Right ventricle myocardium superior (tissue), 1 donor: Measurements from ENCODE around the gene TCF12. TPM values are rescaled to one million over a fixed set of nuclear protein-coding genes. Genes with fewer than 3 reads are reported as not detected.

ENCODE experiments used
- ATAC-seq: fragments of 200-7000 bp; cut with Tn5 transposase; one replicate; pipeline ENCODE4 v1.9.1; 2020; ENCODE audit warnings: mild to moderate bottlenecking; ENCODE audit not compliant: poor library complexity
- DNase-seq: peaks from one replicate; pipeline ENCODE4 v3.0.0-alpha.2; 2020
- intact Hi-C: fragments of 100-400 bp; cut with DNase I; formaldehyde crosslinking; loops from one replicate; pipeline ENCODE4 v1.11.2; 2022
- total RNA-seq: library from RNA; stranded (reverse); fragmentation: NEBNext Ultra II Directional; extraction: Animal tissue kit (Norgen Biotek cat#: 25700); gene quantifications from one replicate; pipeline ENCODE4 v1.2.1, GENCODE V29; 2021
- donor health status: DM: no; HTN: yes; CAD: no; lungs with severe emphysema.

Gene TCF12
- total RNA-seq, 1 donor from 2014 or later, result 32.9 TPM

- intact Hi-C loops, result no loop called here
- no peak for ATAC-seq
- DNase-seq, result no peak
Measured at GRCh38 chr15:57278439-57278838, 360.0 kb downstream of the TCF12 start.

GRCh38 chr15:57280464-57280863 is 362.0 kb downstream of the TCF12 start:
- ATAC-seq, result no peak
- intact Hi-C loops, result no loop called here
- no peak for DNase-seq

GRCh38 chr15:57281321-57281720 is 362.9 kb downstream of the TCF12 start:
- ATAC-seq (no peak), DNase-seq (no peak)
- intact Hi-C loops, result no loop called here

- intact Hi-C loops, result no loop called here
- ATAC-seq (no peak), DNase-seq (no peak)
Measured at GRCh38 chr15:57282686-57283085, 364.2 kb downstream of the TCF12 start.

- DNase-seq (no peak), ATAC-seq (no peak)
- intact Hi-C loops, result no loop called here
Measured at GRCh38 chr15:57283774-57284503, 365.5 kb downstream of the TCF12 start.

- ATAC-seq (no peak), DNase-seq (no peak)
- intact Hi-C loops, result no loop called here
Measured at GRCh38 chr15:57284535-57284934, 366.1 kb downstream of the TCF12 start.

GRCh38 chr15:57285386-57285785 is 366.9 kb downstream of the TCF12 start:
- intact Hi-C loops, result no loop called here
- ATAC-seq (no peak), DNase-seq (no peak)

GRCh38 chr15:57286446-57287122 is 368.1 kb downstream of the TCF12 start:
- intact Hi-C loops, result no loop called here

GRCh38 chr15:57287123-57287521 is 368.7 kb downstream of the TCF12 start:
- DNase-seq (no peak), ATAC-seq (no peak)
- intact Hi-C loops, result no loop called here

More at GRCh38 chr15:57286446-57287122, 368.1 kb downstream of the TCF12 start:
- no peak for ATAC-seq
- no peak for DNase-seq

- ATAC-seq (no peak), DNase-seq (no peak)
- intact Hi-C loops, result no loop called here
Measured at GRCh38 chr15:57288926-57289580, 370.6 kb downstream of the TCF12 start.

- intact Hi-C loops, result no loop called here
- DNase-seq (no peak), ATAC-seq (no peak)
Measured at GRCh38 chr15:57290187-57290586, 371.7 kb downstream of the TCF12 start.

GRCh38 chr15:57290826-57291225 is 372.4 kb downstream of the TCF12 start:
- DNase-seq, result no peak
- intact Hi-C loops, result no loop called here
- ATAC-seq, result no peak

GRCh38 chr15:57296473-57297162 is 378.2 kb downstream of the TCF12 start:
- ATAC-seq (no peak), DNase-seq (no peak)
- intact Hi-C loops, result no loop called here

GRCh38 chr15:57297163-57297593 is 378.7 kb downstream of the TCF12 start:
- intact Hi-C loops, result no loop called here
- ATAC-seq, result no peak
- DNase-seq, result no peak

GRCh38 chr15:57297630-57298029 is 379.2 kb downstream of the TCF12 start:
- ATAC-seq, result no peak
- intact Hi-C loops, result no loop called here

GRCh38 chr15:57298204-57298603 is 379.8 kb downstream of the TCF12 start:
- intact Hi-C loops, result no loop called here
- no peak for ATAC-seq
- DNase-seq, result no peak

More at GRCh38 chr15:57297630-57298029, 379.2 kb downstream of the TCF12 start:
- DNase-seq, result no peak

GRCh38 chr15:57298843-57299550 is 380.6 kb downstream of the TCF12 start:
- intact Hi-C loops, result no loop called here
- DNase-seq (no peak), ATAC-seq (no peak)

GRCh38 chr15:57301307-57301706 is 382.9 kb downstream of the TCF12 start:
- ATAC-seq (no peak), DNase-seq (no peak)
- intact Hi-C loops, result loop anchor here (10.0 kb wide), 1 partner anchor 807 kb away; no protein-coding TSS in a partner anchor
